Uterus (tissue), 4 donors: ENCODE measurements around the gene DPH1. TPM values are rescaled to one million over a fixed set of nuclear protein-coding genes. Genes with fewer than 3 reads are reported as not detected.
"Not testable (repeated sequence)": the region's sequence is repeated elsewhere in the genome, so short reads cannot be mapped to it uniquely, and the experiment has no call there.

ENCODE experiments used
- DNase-seq, 2 donors: peaks; one replicate each; pipeline ENCODE4 v3.0.0-alpha.2; 2019 to 2020
- H3K27ac ChIP-seq, 2 donors: fragments of 200-600 bp; sonication (generic); 1 replicate in 1 of 2; 2 replicates in 1 of 2; pipeline ENCODE4 v1.5.1; 2016 to 2018
- H3K27me3 ChIP-seq, 2 donors: fragments of 200-600 bp; sonication (generic); one replicate each; pipeline ENCODE4 v1.5.1; 2018 to 2019; ENCODE audit warnings: control low read depth in 1 of 2
- H3K36me3 ChIP-seq, 2 donors: fragments of 200-600 bp; sonication (generic); one replicate each; pipeline ENCODE4 v1.5.1; 2019; ENCODE audit warnings: control low read depth in 1 of 2
- H3K4me1 ChIP-seq, 2 donors: fragments of 200-600 bp; sonication (generic); one replicate each; pipeline ENCODE4 v1.5.1; 2018 to 2019; ENCODE audit warnings: control low read depth in 1 of 2
- H3K4me3 ChIP-seq, 2 donors: fragments of 200-600 bp; sonication (generic); 1 replicate in 1 of 2; 2 replicates in 1 of 2; pipeline ENCODE4 v1.5.1; 2018 to 2019; ENCODE audit warnings: mild to moderate bottlenecking in 1 of 2
- H3K9me3 ChIP-seq, 2 donors: fragments of 200-600 bp; sonication (generic); one replicate each; pipeline ENCODE4 v1.5.1; 2019; ENCODE audit warnings: control low read depth in 1 of 2
- CTCF ChIP-seq, 4 experiments: fragments of 200-600 bp in 2 of 4; fragments of 450-650 bp in 2 of 4; sonication (generic) in 2 of 4; IDR thresholded peaks; one replicate each; pipeline ENCODE4 v1.5.1; 2016 to 2019; ENCODE audit warnings: antibody characterized with exemption in 4 of 4, mild to moderate bottlenecking in 2 of 4, moderate library complexity in 1 of 4
- POLR2A ChIP-seq, 2 donors: fragments of 450-650 bp; IDR thresholded peaks; one replicate each; pipeline ENCODE4 v1.6.1; 2016; ENCODE audit warnings: antibody characterized with exemption in 2 of 2, mild to moderate bottlenecking in 1 of 2, moderate library complexity in 1 of 2
- intact Hi-C: fragments of 100-400 bp; cut with DNase I; formaldehyde crosslinking; loops from one replicate; pipeline ENCODE4 v1.15.1; 2023; ENCODE audit warnings: low total_unique reads
- total RNA-seq, 4 donors: library from RNA; depleted of rRNA in 3 of 4; stranded (reverse); fragments of >200 nt in 3 of 4; gene quantifications; one replicate each; pipeline versions ENCODE4 v1.1.0 to v1.2.4, GENCODE V29; 2014 to 2023
- donor health status: DM: yes; HTN: yes; CAD: no.

DPH1 gene
- 100 to 1,000 TPM in 1 of 4 donors, 10 to 100 TPM in 3; 26.8 to 121 (median 49.1) TPM for total RNA-seq

- Histone ChIP-seq H3K27ac (peak within 1 kb of the TSS; percentile 52 to 59), H3K9me3 (no peaks in the 10 kb centered on the region), H3K4me1 (peaks cover 0 to 19% of the 10 kb centered on the region in 2 donors), H3K4me3 (peak within 1 kb of the TSS; percentile 92 to 94), H3K27me3 (no peaks in the 10 kb centered on the region), H3K36me3 (no peaks in the 10 kb centered on the region)
- intact Hi-C loops: no loop called here
- peak; percentile 85 to 89 for DNase-seq
- TF ChIP-seq CTCF (IDR thresholded peaks at IDR 0.05) (peak in 1 of 4 experiments; percentile 52), POLR2A (IDR thresholded peaks at IDR 0.05) (peak in 1 of 2 donors; percentile 44)
Measured at GRCh38 chr17:2029911-2030778, at the start of gene DPH1. DPH1 (plus strand) TSS chr17:2030153; CDS start chr17:2030170, 17 bp downstream.

DNA sequence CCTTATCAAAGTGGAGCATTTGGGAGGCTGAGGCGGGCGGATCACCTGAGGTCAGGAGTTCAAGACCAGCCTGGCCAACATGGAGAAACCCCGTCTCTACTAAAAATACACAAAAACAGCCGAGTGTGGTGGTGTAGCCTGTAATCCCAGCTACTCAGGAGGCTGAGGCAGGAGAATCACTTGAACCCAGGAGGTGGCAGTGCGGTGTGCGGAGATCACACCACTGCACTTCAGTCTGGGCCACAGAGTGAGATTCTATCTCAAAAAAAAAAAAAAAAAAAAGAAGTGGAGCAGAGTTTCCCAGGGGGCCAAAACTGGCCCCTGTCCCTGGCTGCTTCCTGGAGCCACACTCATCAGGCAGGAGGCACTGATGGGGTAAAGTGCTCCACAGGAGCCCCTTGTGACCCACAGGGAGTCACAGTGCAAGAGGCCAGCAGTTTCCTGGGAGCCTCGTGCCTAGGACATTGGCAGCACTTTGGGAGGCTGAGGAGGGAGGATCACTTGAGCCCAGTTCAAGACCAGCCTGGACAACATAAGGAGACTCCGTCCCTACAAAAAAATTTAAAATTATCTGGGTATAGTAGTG is 49.2 kb upstream of the DPH1 start:
- Histone ChIP-seq H3K4me1 (no peaks in the 10 kb centered on the region), H3K27ac (no peak overlapping the region), H3K27me3 (peaks cover 5 to 11% of the 10 kb centered on the region in 2 donors), H3K36me3 (no peaks in the 10 kb centered on the region), H3K4me3 (no peak overlapping the region), H3K9me3 (no peaks in the 10 kb centered on the region)
- intact Hi-C loops: no loop called here
- DNase-seq: no peak
- TF ChIP-seq POLR2A (IDR thresholded peaks at IDR 0.05): no peak
- TF ChIP-seq CTCF (IDR thresholded peaks at IDR 0.05): no peak

DNA sequence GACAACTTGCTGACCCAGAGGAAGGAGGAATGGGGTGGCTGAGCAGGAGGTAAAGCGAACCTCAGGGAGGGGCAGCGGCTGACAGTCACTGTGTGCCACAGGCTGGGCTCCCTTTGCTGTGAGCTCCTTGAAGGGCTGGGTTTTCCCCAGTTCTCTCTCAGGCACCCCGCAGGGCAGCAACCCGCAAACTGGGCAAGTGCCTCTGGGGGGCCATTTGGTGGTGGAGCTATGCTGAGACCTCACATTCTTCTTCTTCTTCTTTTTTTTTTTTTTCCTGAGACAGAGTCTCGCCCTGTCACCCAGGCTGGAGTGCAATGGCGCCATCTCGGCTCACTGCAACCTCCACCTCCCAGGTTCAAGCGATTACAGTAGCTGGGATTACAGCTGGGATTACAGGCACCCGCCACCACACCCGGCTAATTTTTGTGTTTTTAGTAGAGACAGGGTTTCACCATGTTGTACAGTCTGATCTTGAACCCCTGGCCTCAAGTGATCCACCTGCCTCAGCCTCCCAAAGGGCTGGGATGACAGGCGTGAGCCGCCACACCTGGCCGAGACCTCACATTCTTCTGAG is 47.1 kb upstream of the DPH1 start:
- intact Hi-C loops, H3K4me1 ChIP-seq, H3K9me3 ChIP-seq, H3K36me3 ChIP-seq, DNase-seq, H3K27me3 ChIP-seq, H3K27ac ChIP-seq, H3K4me3 ChIP-seq: not testable (repeated sequence)

GRCh38 chr17:1985093-1985492 is 44.9 kb upstream of the DPH1 start:
- DNase-seq: no peak
- intact Hi-C loops: no loop called here
- TF ChIP-seq POLR2A (IDR thresholded peaks at IDR 0.05): no peak
- TF ChIP-seq CTCF (IDR thresholded peaks at IDR 0.05): no peak

DNA sequence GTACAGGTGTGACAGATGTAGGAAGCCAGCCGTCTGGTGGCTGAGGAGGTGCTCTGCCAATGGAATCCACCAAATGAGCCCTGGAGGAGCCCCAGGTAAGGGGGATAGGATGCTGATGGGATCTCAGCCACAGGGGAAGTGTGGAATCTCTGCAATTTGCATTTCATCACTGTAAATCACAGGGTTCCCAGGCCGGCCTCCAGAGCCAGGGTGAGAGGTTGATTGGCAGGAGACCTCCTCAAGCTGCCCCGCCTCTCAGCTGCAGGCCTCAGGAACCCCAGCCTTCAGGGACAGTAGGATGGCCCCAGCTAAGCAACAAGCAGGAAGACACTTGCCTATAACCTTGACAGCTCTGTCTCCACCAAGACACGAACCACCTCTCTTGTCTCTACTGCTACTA is 44.3 kb upstream of the DPH1 start:
- Histone ChIP-seq H3K4me3 (no peak overlapping the region), H3K27ac (no peak overlapping the region), H3K4me1 (no peaks in the 10 kb centered on the region), H3K36me3 (no peaks in the 10 kb centered on the region), H3K9me3 (no peaks in the 10 kb centered on the region), H3K27me3 (no peaks in the 10 kb centered on the region)
- TF ChIP-seq POLR2A (IDR thresholded peaks at IDR 0.05) (no peak), CTCF (IDR thresholded peaks at IDR 0.05) (no peak)
- intact Hi-C loops: no loop called here
- DNase-seq: no peak

More at GRCh38 chr17:1985093-1985492, 44.9 kb upstream of the DPH1 start:
- H3K27me3 ChIP-seq: no peaks in the 10 kb centered on the region
- no peaks in the 10 kb centered on the region for H3K9me3 ChIP-seq
- no peaks in the 10 kb centered on the region for H3K4me1 ChIP-seq
- H3K36me3 ChIP-seq: no peaks in the 10 kb centered on the region
- no peak overlapping the region for H3K4me3 ChIP-seq
- H3K27ac ChIP-seq: no peak overlapping the region
